Peyer's patch (tissue), 4 donors: ENCODE results near the gene STYXL2. TPM values are rescaled to one million over a fixed set of nuclear protein-coding genes. Genes with fewer than 3 reads are reported as not detected.

Source experiments
- DNase-seq, 3 donors: peaks; one replicate each; pipeline ENCODE4 v3.0.0-alpha.2; 2017 to 2019
- H3K27ac ChIP-seq, 4 donors: fragments of 200-600 bp; sonication (generic); one replicate each; pipeline ENCODE4 v1.5.1; 2016 to 2019
- H3K27me3 ChIP-seq, 2 donors: fragments of 200-600 bp; sonication (generic); one replicate each; pipeline ENCODE4 v1.5.1; 2019
- H3K36me3 ChIP-seq, 3 donors: fragments of 200-600 bp; sonication (generic); one replicate each; pipeline ENCODE4 v1.5.1; 2016 to 2019
- H3K4me1 ChIP-seq, 4 donors: fragments of 200-600 bp; sonication (generic); one replicate each; pipeline ENCODE4 v1.5.1; 2016 to 2019
- H3K4me3 ChIP-seq, 4 donors: fragments of 200-600 bp; sonication (generic); 1 replicate in 3 of 4; 2 replicates in 1 of 4; pipeline ENCODE4 v1.5.1; 2016 to 2019; ENCODE audit warnings: mild to moderate bottlenecking in 1 of 4
- H3K9me3 ChIP-seq, 4 donors: fragments of 200-600 bp; sonication (generic); one replicate each; pipeline ENCODE4 v1.5.1; 2016 to 2019; ENCODE audit warnings: mild to moderate bottlenecking in 1 of 4
- POLR2A ChIP-seq, 2 donors: fragments of 450-650 bp; IDR thresholded peaks; one replicate each; pipeline ENCODE4 v1.5.1; 2017; ENCODE audit warnings: antibody characterized with exemption in 2 of 2, mild to moderate bottlenecking in 2 of 2, moderate library complexity in 2 of 2
- total RNA-seq, 4 donors: library from RNA; depleted of rRNA; stranded (reverse); fragments of >200 nt; gene quantifications; one replicate each; pipeline ENCODE4 v1.1.0, GENCODE V29; 2016
- TF ChIP-seq, protein P1 (sequence below), 6 experiments: fragments of 450-650 bp in 4 of 6; fragments of 200-600 bp in 2 of 6; sonication (generic) in 1 of 6; IDR thresholded peaks; one replicate each; pipeline ENCODE4 v1.5.1; 2017 to 2019; ENCODE audit warnings: antibody characterized with exemption in 6 of 6, mild to moderate bottlenecking in 3 of 6, moderate library complexity in 1 of 6

STYXL2 gene
- total RNA-seq, 4 donors from 2014 or later: not detected

DNA sequence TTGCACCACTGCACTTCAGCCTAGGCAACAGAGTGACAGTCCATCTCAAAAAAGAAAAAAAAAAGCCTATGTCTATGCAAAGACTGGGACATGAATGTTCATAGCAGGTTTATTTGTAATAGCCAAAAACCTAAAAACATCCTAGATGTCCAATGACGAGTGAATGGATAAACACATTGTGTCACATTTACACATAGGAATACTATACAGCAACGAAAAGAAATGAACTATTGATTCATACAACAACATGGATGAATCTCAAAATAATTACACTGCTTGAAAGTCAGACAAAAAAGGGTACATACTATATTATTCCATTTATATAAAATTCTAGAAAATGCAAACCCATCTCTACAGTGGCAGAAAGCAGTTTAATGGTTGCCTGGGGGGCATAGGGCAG, 7.9 kb downstream of the STYXL2 start:
- TF ChIP-seq, protein P1, sequence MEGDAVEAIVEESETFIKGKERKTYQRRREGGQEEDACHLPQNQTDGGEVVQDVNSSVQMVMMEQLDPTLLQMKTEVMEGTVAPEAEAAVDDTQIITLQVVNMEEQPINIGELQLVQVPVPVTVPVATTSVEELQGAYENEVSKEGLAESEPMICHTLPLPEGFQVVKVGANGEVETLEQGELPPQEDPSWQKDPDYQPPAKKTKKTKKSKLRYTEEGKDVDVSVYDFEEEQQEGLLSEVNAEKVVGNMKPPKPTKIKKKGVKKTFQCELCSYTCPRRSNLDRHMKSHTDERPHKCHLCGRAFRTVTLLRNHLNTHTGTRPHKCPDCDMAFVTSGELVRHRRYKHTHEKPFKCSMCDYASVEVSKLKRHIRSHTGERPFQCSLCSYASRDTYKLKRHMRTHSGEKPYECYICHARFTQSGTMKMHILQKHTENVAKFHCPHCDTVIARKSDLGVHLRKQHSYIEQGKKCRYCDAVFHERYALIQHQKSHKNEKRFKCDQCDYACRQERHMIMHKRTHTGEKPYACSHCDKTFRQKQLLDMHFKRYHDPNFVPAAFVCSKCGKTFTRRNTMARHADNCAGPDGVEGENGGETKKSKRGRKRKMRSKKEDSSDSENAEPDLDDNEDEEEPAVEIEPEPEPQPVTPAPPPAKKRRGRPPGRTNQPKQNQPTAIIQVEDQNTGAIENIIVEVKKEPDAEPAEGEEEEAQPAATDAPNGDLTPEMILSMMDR (IDR thresholded peaks at IDR 0.05): no peak
- TF ChIP-seq POLR2A (IDR thresholded peaks at IDR 0.05): no peak
- H3K27me3 ChIP-seq: no peaks in the 10 kb centered on the region
- no peak overlapping the region for H3K4me3 ChIP-seq
- H3K36me3 ChIP-seq: no peaks in the 10 kb centered on the region
- H3K9me3 ChIP-seq: no peaks in the 10 kb centered on the region
- no peaks in the 10 kb centered on the region for H3K4me1 ChIP-seq
- no peak for DNase-seq
- H3K27ac ChIP-seq: no peak overlapping the region

DNA sequence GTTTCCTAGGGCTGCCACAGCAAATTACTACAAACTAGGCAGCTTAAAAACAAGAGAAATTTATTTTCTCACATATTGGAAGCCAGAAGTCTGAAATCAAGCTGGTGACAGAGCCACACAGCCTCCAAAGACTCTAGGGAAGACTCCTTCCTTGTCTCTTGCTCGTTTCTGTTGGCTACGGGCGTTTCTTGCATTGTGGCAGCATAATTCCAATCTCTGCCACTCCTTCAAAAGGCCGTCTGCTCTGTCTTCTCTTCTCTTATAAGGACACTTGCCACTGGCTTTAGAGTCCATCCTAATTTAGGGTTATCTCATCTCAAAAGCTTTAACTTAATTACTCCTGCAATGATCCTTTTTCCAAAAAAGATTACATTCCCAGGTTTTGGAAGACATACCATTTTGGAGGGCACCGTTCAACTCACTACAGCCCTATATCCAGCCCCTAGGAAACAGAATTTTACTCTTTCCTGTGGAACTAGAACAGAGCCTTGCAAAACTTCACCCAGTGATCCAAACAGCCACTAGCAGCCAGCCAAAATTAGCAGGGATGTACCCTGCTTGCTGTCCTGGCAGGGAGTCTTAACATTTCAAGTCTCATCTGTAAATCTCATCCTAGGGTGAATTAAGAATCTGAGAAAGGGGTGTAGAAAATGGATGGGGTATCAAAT, 9.2 kb downstream of the STYXL2 start:
- H3K9me3 ChIP-seq: no peaks in the 10 kb centered on the region
- H3K36me3 ChIP-seq: no peaks in the 10 kb centered on the region
- no peak overlapping the region for H3K4me3 ChIP-seq
- H3K27ac ChIP-seq: no peak overlapping the region
- no peaks in the 10 kb centered on the region for H3K4me1 ChIP-seq
- TF ChIP-seq, protein P1 (IDR thresholded peaks at IDR 0.05): no peak
- TF ChIP-seq POLR2A (IDR thresholded peaks at IDR 0.05): no peak
- DNase-seq: no peak
- H3K27me3 ChIP-seq: no peaks in the 10 kb centered on the region

DNA sequence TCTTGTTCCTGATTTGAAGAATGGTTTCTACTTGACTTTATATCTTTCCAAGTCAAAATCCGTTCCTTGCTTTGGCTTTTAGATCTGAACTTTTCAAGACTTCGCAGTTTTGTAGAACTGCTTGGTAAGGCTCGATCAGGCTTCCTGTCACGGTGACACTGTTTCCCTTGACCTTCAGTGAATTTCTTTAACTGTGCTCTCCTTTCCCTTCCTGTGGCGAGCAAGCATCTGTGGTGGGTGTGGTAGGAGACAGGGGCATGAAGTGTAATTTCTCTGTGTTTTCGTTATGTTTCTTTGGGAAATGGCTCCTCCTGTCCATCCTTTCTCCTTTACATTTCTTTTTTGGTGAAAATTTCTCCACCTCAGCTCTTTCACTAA, 10.4 kb downstream of the STYXL2 start:
- no peaks in the 10 kb centered on the region for H3K9me3 ChIP-seq
- DNase-seq: no peak
- H3K4me1 ChIP-seq: no peaks in the 10 kb centered on the region
- H3K4me3 ChIP-seq: no peak overlapping the region
- no peaks in the 10 kb centered on the region for H3K27me3 ChIP-seq
- TF ChIP-seq POLR2A (IDR thresholded peaks at IDR 0.05): no peak
- TF ChIP-seq, protein P1 (IDR thresholded peaks at IDR 0.05): no peak
- H3K27ac ChIP-seq: no peak overlapping the region
- no peaks in the 10 kb centered on the region for H3K36me3 ChIP-seq

DNA sequence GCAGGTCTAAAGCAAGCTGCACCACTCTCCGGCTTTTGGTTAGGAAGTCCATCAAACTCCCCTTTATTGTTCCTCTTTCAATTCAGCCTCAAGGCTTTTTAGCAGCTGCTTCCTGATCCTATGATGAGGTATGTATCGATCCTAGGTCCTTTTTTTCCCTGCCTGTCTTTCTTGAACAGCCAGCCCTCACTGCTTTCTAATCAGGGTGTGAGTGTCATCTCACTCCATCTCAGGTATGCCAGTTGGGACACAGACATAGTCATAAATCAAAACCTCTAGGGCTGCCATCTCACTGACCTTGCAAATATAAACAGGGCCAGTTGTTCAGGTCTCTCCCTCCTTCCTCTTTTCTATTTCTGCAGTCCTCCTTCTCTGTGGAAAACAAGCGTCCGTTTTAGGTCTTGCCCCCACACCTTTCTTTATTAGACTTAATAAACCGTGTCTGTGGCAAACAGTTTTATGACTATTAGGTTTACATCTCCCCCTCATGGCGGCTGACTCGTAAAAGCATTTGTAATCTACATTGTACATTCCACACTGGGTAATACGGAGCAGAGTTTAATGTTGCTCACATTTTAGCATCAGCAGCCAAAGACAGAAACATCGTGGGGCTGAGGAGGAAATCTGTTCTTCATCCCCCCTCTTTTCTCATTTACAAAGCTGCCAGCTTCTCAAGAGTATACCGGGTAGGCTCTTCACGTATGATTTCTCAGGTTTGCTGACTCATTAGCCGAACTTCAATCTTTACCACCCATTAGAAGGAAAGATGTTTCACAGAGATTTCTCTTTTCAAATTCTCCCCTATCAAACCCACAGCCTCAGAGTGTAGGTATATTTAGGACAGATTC, 11.6 kb downstream of the STYXL2 start:
- H3K4me3 ChIP-seq: no peak overlapping the region
- no peak for DNase-seq
- no peaks in the 10 kb centered on the region for H3K4me1 ChIP-seq
- no peak for TF ChIP-seq POLR2A (IDR thresholded peaks at IDR 0.05)
- TF ChIP-seq, protein P1 (IDR thresholded peaks at IDR 0.05): no peak
- no peaks in the 10 kb centered on the region for H3K36me3 ChIP-seq
- no peaks in the 10 kb centered on the region for H3K27me3 ChIP-seq
- no peaks in the 10 kb centered on the region for H3K9me3 ChIP-seq
- H3K27ac ChIP-seq: no peak overlapping the region

DNA sequence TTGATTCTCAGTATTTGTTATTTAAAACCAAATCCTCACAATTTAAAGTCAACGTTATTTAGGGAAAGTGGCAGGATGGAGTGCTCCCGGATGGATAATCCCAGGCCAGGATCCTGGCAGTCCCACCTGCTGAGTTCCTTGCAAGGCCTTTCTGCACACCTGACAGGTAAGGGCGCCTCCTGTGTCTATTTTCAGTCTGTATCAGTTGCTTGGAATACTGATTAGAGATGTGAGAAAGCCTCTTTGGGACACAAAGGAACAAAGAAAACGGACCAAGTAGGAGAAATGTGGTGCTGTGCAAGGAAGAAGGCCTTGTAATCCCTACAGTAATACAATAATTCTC, 12.2 kb downstream of the STYXL2 start:
- H3K27me3 ChIP-seq: no peaks in the 10 kb centered on the region
- TF ChIP-seq, protein P1 (IDR thresholded peaks at IDR 0.05): no peak
- TF ChIP-seq POLR2A (IDR thresholded peaks at IDR 0.05): no peak
- no peak overlapping the region for H3K27ac ChIP-seq
- no peaks in the 10 kb centered on the region for H3K4me1 ChIP-seq
- H3K9me3 ChIP-seq: no peaks in the 10 kb centered on the region
- H3K36me3 ChIP-seq: no peaks in the 10 kb centered on the region
- no peak overlapping the region for H3K4me3 ChIP-seq
- DNase-seq: no peak
